Measurements from ENCODE around the gene LACTB.

DNA sequence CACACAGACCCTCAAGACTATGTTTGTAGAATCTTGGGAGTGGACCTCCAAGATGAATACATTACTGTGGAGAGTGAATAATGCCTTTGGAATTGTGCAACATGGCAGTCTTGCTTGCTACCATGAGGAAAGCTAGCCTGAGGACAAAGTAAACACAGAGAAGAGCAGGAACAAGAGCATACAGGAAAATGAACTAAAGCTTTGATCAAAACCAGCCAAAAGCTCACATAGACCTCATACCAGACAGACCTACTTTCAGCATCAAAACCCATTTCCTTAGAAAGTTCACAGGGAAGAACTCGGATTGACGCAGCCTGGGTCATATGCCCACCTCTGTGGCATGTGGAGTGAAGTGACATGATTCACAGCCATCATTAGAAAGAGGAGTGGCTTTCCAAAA is 64.4 kb downstream of the LACTB start:
- TF ChIP-seq POLR2A (IDR thresholded peaks at IDR 0.05): no peak
- TF ChIP-seq, protein P1, sequence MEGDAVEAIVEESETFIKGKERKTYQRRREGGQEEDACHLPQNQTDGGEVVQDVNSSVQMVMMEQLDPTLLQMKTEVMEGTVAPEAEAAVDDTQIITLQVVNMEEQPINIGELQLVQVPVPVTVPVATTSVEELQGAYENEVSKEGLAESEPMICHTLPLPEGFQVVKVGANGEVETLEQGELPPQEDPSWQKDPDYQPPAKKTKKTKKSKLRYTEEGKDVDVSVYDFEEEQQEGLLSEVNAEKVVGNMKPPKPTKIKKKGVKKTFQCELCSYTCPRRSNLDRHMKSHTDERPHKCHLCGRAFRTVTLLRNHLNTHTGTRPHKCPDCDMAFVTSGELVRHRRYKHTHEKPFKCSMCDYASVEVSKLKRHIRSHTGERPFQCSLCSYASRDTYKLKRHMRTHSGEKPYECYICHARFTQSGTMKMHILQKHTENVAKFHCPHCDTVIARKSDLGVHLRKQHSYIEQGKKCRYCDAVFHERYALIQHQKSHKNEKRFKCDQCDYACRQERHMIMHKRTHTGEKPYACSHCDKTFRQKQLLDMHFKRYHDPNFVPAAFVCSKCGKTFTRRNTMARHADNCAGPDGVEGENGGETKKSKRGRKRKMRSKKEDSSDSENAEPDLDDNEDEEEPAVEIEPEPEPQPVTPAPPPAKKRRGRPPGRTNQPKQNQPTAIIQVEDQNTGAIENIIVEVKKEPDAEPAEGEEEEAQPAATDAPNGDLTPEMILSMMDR (IDR thresholded peaks at IDR 0.05): no peak

All from heart left ventricle (tissue), 13 donors.